LNCAP (cell line): ENCODE results near the gene BTN1A1.

Experiments used
- TF ChIP-seq, protein P1 (sequence below): fragments of 450-650 bp; IDR thresholded peaks from 2 replicates; pipeline ENCODE4 v1.5.1; 2017; ENCODE audit warnings: mild to moderate bottlenecking

The BTN1A1 gene

GRCh38 chr6:26501482-26501986 is 1.4 kb downstream of the BTN1A1 start:
- TF ChIP-seq, protein P1, sequence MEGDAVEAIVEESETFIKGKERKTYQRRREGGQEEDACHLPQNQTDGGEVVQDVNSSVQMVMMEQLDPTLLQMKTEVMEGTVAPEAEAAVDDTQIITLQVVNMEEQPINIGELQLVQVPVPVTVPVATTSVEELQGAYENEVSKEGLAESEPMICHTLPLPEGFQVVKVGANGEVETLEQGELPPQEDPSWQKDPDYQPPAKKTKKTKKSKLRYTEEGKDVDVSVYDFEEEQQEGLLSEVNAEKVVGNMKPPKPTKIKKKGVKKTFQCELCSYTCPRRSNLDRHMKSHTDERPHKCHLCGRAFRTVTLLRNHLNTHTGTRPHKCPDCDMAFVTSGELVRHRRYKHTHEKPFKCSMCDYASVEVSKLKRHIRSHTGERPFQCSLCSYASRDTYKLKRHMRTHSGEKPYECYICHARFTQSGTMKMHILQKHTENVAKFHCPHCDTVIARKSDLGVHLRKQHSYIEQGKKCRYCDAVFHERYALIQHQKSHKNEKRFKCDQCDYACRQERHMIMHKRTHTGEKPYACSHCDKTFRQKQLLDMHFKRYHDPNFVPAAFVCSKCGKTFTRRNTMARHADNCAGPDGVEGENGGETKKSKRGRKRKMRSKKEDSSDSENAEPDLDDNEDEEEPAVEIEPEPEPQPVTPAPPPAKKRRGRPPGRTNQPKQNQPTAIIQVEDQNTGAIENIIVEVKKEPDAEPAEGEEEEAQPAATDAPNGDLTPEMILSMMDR: no peak

GRCh38 chr6:26502165-26502564 is 2.1 kb downstream of the BTN1A1 start:
- TF ChIP-seq, protein P1: no peak

DNA sequence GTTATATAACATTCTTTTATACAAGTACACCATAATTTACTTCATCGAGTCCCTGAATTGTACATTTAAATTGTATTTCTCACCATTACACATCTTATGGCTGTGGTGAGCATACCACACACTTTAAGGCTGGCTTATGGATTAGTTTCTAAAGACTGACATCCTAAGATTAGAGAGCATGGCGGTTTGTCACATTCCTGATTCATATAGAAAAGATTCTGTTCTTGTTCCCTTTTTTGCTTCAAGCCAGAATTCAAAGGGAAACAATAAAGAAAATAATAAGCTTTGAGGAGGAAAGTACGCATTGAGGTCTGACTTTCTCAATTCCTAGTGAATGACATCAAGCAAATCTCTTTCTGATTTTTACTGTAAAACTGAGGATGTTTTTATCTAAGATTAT is 2.5 kb downstream of the BTN1A1 start:
- TF ChIP-seq, protein P1: no peak

- TF ChIP-seq, protein P1: no peak
Measured at GRCh38 chr6:26507658-26508057, 7.6 kb downstream of the BTN1A1 start.

GRCh38 chr6:26514984-26515383 is 14.9 kb downstream of the BTN1A1 start:
- TF ChIP-seq, protein P1: no peak

DNA sequence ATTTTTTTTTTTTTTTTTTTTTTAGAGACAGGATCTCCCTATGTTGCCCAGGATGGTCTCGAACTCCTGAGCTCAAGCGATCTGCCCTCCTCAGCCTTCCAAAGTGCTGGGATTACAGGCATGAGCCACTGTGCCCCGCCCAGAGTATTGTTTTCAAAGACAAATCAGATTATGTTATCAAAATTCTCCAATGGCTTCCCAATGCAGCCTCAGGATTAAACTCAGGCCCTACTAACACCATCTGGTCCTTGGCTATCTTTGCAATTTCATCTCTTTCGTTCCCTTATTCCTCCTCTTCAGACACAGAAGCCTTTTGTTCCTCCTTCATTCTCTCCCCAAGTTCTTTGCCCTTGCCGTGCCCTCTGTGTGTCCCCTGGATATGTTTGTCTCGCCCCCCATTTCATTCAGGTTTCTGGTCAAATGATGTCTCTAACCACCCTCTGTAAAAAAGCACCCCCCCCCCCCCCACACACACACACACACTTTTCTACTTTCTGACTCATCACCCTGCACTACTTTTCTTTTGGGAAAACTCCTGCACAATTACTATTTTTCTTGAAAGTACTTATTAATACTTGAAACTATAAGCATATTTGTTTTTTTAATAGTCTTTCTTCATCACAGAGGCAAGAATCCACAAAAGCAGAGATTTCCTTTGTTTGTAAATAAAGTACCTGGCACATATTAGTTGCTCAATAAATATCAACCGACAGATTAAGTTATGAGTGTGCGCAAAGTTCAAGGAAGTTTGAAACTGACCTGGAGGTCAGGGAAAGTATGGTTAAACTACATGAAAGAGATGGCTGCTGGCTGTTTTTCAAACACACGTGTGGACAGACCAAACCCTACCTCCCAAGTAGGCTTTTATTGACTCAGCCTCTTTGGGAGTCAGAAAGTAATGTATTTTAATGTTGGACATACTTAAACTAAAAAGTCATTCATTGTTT is 16.7 kb downstream of the BTN1A1 start:
- TF ChIP-seq, protein P1: no peak

DNA sequence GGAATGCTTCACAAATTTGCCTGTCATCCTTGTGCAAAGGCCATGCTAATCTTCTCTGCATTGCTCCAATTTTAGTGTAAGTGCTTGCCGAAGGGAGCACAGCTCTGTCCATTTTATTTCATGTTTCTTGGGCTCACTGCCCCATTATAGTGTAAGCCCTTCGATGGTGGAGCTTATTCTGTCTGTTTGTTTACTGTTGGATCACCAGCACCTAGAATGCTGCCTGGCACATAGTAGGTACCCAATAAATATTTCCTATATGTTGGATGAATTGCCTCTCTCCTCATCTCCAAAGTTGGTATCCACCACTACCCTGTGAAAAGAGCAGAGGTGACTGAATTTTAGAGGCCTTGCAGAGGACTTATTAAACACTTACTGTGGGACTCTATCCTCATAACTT is 19.3 kb downstream of the BTN1A1 start:
- TF ChIP-seq, protein P1: no peak
